ENCODE data around the gene KIRREL3.

KIRREL3 gene

GRCh38 chr11:126548581-126549550 is 451.7 kb downstream of the KIRREL3 start:
- DNase-seq: no peak

DNA sequence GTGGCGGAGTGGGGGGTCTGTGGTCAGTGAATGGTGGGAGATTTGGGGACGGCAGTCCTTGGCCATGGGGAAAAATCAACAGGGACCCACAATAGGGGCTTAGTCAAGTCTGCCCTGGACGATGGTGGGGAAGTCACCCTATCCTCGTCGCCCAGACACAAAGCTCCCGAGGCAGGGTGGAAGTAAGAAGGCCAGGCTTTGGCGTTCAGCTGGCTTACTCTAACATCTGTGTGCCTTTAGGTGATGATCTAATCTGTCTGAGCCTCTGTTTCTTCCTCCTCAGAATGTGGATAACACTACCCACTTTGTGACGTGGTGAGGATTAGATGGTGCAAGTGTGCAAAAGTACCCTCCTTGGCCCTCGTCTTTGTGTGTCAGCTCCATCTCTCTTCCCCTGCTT is 452.9 kb downstream of the KIRREL3 start:
- no peak for DNase-seq

DNA sequence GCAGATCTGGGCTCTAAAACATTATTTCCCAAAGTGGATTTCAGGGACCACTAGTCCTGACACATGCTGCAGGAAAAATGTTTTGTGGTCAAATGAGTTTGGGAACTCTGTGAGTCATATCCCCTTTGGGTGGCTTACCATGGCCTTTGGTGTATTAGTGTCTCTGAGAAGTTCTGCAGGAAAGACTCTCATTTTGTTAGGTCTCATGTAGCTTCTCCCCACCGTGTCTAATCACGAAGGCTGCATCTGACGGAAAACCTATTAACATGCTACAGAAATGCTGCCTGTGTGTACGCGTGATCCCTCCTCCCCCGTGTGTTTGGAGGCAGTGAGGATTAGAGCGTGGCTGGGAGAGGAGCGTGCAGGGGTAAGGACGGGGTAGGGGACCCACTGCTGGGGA is 453.4 kb downstream of the KIRREL3 start:
- no peak for DNase-seq

GRCh38 chr11:126546694-126547093 is 453.9 kb downstream of the KIRREL3 start:
- DNase-seq: no peak

DNA sequence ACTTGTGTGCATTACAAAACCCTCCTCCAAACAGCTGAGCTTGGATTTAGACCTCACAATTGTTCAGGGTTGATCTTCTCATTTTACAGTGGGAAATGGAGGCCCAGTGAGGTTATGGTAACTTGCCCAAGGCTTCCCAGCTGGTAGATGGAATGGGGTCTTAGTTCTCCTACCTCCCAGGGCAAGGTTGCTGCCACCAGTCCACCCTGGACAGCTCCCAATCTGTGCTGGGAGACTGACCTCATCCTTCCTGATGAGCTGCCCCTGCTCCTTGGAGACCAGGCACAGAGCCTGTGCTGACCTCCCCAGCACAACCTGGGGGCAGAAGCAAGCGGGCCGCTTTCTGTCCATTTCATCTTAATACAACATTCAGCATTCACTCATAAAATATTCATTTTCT is 454.4 kb downstream of the KIRREL3 start:
- no peak for DNase-seq

GRCh38 chr11:126545057-126545555 is 455.5 kb downstream of the KIRREL3 start:
- no peak for DNase-seq

DNA sequence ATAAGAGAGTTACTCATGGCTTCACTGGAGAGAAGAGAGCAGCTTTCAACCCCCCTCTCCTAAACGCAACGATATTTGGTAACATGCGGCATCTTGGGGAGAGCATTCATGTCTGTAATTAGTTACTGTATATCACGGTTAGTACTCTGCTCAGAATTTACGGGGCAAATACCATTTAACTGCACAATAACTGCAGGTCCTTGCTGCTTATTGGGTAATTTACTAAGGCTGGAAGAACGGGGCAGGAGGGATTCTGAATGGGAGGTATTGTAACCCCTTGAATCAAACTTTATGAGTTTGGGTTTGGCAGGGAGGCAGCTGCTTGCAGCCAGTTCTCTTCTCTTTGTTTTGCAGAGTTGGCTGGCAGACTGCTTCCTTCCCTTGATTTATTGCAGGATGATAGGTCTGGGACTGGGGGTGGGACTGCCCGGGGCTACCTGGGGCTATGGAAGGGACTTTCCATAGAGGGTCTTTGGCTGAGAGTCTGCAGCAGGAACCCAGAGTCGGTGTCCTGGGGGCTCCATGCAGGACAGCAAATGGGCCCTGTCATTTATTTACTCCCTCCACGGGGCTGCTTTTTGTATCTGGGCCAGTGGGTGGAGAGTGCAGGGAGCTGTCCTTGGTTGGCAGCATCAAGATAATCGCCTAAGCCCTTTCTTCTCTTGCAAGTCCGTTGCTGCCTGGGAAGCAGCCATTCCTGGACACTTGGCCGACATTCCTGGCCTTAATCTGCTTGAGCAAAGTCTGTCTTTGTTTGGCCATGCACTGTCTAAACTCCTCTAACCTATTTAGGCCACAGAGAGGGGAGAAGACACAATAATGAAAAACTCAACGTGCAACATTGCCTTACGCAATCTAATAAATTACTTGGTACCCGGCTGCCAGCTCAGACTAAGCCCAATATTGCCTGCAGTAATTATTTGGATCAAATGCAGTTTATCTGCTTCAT is 456.2 kb downstream of the KIRREL3 start:
- DNase-seq: no peak

DNA sequence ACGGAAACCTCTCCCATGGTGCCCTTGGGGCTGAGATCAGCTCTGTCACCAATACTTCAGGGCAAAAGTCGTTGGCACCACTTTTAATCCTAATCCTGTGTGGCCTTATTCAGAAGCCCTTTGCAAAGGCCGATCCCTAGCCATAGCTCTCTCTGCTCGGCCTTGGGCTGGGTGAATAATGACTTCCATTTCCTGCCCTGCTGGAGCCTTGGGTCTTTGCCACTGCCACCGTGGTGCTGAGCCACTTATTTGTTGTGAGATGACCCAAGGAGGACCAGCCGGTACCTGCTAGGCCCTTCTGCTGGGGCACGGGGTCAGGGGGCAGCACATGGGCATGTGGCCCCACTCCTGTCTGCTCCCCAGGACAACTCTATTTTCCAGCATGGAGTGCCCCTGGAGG is 456.9 kb downstream of the KIRREL3 start:
- DNase-seq: no peak

GRCh38 chr11:126542334-126543015 is 458.1 kb downstream of the KIRREL3 start:
- DNase-seq: no peak

GRCh38 chr11:126538071-126538470 is 462.5 kb downstream of the KIRREL3 start:
- DNase-seq: no peak

DNA sequence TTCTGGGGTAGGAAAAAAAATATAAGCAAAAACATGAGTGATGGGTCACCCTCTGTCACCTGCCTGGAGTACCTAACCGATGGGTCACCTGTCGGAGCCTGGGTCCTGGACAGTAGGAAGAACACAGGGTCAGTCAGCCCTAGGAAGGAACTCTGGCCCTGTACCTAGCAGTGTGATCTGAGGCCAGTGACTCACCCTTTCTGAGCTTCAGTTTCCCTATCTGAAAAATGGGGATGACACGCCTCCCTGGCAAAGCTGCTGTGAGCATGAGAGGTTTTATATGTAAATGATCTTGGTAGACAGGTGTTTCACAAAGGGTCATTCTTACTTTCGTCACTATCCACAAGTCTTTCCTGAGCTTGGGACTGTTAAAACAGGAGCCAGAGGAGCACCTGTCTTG is 463.1 kb downstream of the KIRREL3 start:
- no peak for DNase-seq

- no peak for DNase-seq
Observed at GRCh38 chr11:126534141-126534805, 466.3 kb downstream of the KIRREL3 start.

- no peak for DNase-seq
Observed at GRCh38 chr11:126533560-126533959, 467.0 kb downstream of the KIRREL3 start.

DNA sequence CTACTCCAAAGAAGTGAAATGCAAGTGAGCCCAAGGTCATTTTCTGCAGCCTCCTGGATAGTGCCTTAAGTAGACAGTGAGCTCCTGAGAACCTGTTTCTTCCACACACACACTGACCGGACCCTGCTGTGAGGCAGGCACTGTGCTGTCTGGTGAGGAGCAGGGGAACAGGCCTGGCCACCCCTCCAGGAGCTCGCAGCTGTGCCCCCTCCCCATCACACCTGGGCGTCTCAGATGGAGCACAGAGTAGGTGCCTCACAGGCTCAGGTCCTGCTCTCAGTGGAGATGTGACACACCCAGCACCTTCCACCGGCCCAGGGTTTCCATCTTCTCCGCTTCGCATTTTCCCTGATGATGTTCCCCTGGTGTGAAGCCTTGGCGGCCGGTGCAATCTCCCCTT is 470.2 kb downstream of the KIRREL3 start:
- no peak for DNase-seq

GRCh38 chr11:126529037-126529436 is 471.5 kb downstream of the KIRREL3 start:
- no peak for DNase-seq

DNA sequence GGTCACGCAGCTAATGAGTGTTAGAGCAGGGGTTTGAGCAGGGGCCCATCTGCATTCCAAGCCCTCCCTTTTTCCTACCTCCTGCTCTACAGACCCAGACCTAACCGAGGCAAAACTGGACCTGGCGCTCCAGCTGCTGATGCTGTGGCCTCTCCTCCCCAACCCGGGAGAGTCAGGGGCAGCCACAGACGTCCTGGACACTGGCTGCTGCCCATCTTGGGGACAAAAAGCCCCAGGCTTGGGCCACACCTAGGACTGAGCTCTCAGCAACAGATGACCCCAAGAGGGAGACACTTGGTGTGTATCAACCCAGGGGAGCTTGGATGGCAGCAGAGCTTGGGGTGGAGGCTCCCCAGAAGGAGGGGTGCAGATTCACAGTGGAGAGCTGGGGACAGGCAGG is 472.5 kb downstream of the KIRREL3 start:
- no peak for DNase-seq

GRCh38 chr11:126527651-126528050 is 472.9 kb downstream of the KIRREL3 start:
- DNase-seq: no peak

DNA sequence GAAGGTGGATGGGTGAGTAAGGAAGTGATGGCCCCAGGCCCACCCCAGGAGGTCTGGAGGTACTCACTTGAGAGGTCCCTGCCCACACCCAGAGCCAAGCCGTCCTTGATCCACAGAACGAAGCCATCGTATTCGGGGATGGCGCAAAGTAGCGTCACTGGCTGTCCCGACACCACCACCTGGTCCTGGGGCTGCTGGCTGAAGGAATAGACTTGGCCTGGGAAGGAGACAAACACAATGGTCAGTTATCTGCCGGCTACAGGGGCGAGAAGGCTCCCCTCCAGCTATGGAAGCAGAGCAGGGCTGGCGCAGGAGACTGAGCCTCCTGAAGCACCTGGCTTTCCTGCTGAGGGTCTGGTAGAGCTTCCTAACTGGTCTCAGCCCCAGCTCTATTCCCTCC is 474.1 kb downstream of the KIRREL3 start:
- no peak for DNase-seq

DNA sequence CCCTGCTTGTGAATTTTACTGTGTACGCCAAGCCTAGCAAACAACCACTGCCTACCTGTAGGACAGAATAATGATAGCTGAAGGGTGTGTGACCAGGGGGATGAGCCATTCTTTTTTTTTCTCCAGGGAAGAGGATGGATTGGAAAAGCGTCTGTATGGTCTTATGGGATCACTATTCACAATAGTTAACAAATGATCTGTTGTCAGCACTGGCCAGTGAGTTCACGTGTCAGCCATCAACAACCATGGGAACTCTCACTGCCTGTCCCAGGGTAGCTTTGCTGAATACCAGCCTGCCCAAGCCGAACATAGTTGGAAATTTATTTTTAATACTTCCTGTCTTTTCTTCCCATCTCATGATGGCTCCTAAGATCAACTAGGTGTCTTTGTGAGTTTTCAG is 474.9 kb downstream of the KIRREL3 start:
- DNase-seq: no peak

GRCh38 chr11:126525216-126525615 is 475.4 kb downstream of the KIRREL3 start:
- DNase-seq: no peak

DNA sequence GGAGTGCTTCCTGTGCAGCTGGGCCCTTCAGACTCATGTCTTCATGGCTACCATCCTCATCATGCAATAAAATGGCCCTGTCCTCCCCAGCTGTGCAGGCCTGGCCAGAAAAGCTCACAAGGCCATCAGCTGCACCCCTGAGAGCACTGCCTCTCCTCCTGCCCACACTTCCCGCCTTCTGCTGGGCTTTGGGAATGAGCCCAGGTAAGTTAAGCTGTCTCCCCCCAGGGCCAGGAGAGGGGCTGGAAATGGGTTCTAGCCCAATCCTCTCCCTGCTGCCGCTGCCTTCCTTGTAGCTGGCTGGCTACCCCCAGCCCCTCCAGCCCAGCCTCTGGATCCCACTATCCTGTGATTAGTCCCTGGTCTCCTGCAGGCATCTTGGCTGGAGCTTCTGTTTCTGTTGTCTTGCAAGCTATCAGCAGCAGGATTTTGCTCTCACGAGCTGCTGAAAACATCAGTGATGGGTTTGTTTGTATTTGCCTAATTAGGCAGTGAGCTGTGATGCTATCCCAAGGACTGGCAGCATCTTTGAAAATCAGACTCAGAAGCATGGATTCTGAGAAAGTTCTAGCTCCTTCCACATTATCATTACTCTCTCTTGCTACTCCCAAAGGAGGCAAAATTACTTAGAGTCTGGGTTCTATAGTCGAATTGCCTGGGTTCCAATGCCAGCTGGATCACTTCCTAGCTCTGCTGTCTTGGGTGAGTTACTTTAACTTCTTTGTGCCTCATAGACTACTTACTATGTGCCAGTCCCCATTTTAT is 476.9 kb downstream of the KIRREL3 start:
- DNase-seq: no peak
